GM23338 (cell line): Measurements from ENCODE around the gene TMEM45A. TPM values are rescaled to one million over a fixed set of nuclear protein-coding genes. Genes with fewer than 3 reads are reported as not detected.
A peak's percentile ranks its signal among the peaks of the same experiment; 100 is the strongest.

ENCODE experiments used
- ATAC-seq: fragments of 200-7000 bp; cut with Tn5 transposase; 3 replicates; pipeline ENCODE4 v1.9.1; 2020
- DNase-seq: peaks from one replicate; pipeline ENCODE4 v3.0.0-alpha.2; 2015; ENCODE audit warnings: low spot score
- H2AFZ ChIP-seq: fragments of 200-600 bp; sonication (generic); 2 replicates; pipeline ENCODE4 v1.8.0; 2016; ENCODE audit warnings: antibody characterized with exemption, mild to moderate bottlenecking, moderate library complexity
- H3F3A ChIP-seq: fragments of 200-600 bp; sonication (generic); replicated peaks from 2 replicates; pipeline ENCODE4 v1.8.0; 2017; ENCODE audit warnings: antibody characterized with exemption, mixed run types, low read depth
- H3K27ac ChIP-seq: fragments of 200-600 bp; sonication (generic); 2 replicates; pipeline ENCODE4 v1.6.1; 2016; ENCODE audit warnings: low read depth
- H3K27me3 ChIP-seq: fragments of 200-600 bp; sonication (generic); 2 replicates; pipeline ENCODE4 v1.8.0; 2016; ENCODE audit warnings: mild to moderate bottlenecking, mixed run types, moderate library complexity; ENCODE audit not compliant: insufficient read depth
- H3K36me3 ChIP-seq: fragments of 200-600 bp; sonication (generic); 2 replicates; pipeline ENCODE4 v1.8.0; 2016; ENCODE audit warnings: mild to moderate bottlenecking; ENCODE audit not compliant: insufficient read depth
- H3K4me1 ChIP-seq: fragments of 200-600 bp; sonication (generic); 2 replicates; pipeline ENCODE4 v1.8.0; 2016; ENCODE audit warnings: mild to moderate bottlenecking, moderate library complexity; ENCODE audit not compliant: insufficient read depth
- H3K4me2 ChIP-seq: fragments of 200-600 bp; sonication (generic); 2 replicates; pipeline ENCODE4 v1.7.1; 2017; ENCODE audit warnings: mixed run types
- H3K4me3 ChIP-seq: fragments of 200-600 bp; sonication (generic); 2 replicates; pipeline ENCODE4 v1.6.1; 2016; ENCODE audit warnings: mixed run types
- H3K79me2 ChIP-seq: fragments of 200-600 bp; sonication (generic); replicated peaks from 2 replicates; pipeline ENCODE4 v1.8.0; 2017; ENCODE audit warnings: mild to moderate bottlenecking; ENCODE audit not compliant: insufficient read depth
- H3K9me2 ChIP-seq: fragments of 200-600 bp; sonication (generic); 2 replicates; pipeline ENCODE4 v1.8.0; 2017; ENCODE audit not compliant: insufficient read depth
- H4K20me1 ChIP-seq: fragments of 200-600 bp; sonication (generic); replicated peaks from 2 replicates; pipeline ENCODE4 v1.8.0; 2017; ENCODE audit warnings: mild to moderate bottlenecking; ENCODE audit not compliant: insufficient read depth
- H3K27ac Mint-ChIP-seq: 2 replicates; pipeline ENCODE4 v1.8.0; 2020; ENCODE audit warnings: inconsistent platforms, mild to moderate bottlenecking, moderate library complexity, mixed read lengths
- H3K27me3 Mint-ChIP-seq: 3 replicates; pipeline ENCODE4 v1.8.0; 2022; ENCODE audit warnings: low read depth, mild to moderate bottlenecking, moderate library complexity, mixed read lengths, inconsistent platforms; ENCODE audit not compliant: insufficient read depth, poor library complexity
- H3K36me3 Mint-ChIP-seq: 3 replicates; pipeline ENCODE4 v1.8.0; 2021; ENCODE audit warnings: low read depth, mild to moderate bottlenecking, inconsistent platforms, moderate library complexity, mixed read lengths
- H3K4me1 Mint-ChIP-seq: 3 replicates; pipeline ENCODE4 v1.8.0; 2020; ENCODE audit warnings: mild to moderate bottlenecking, inconsistent platforms, mixed read lengths
- H3K4me3 Mint-ChIP-seq: 3 replicates; pipeline ENCODE4 v1.8.0; 2021; ENCODE audit warnings: moderate library complexity, mild to moderate bottlenecking, inconsistent platforms, mixed read lengths
- H3K9me3 Mint-ChIP-seq: 3 replicates; pipeline ENCODE4 v1.8.0; 2020; ENCODE audit warnings: moderate library complexity, mild to moderate bottlenecking, inconsistent platforms, mixed read lengths
- CREB1 ChIP-seq: fragments of 250-450 bp; sonication (Bioruptor Pico); IDR thresholded peaks from 2 replicates; pipeline ENCODE4 v1.5.0; 2020; ENCODE audit warnings: low read depth, mild to moderate bottlenecking, moderate library complexity
- EZH2 ChIP-seq: fragments of 200-600 bp; sonication (generic); IDR thresholded peaks from one replicate; pipeline ENCODE4 v1.8.0; 2017; ENCODE audit warnings: antibody characterized with exemption, mild to moderate bottlenecking, low read depth; ENCODE audit not compliant: unreplicated experiment
- EZH2phosphoT487 ChIP-seq: fragments of 200-600 bp; sonication (generic); IDR thresholded peaks from one replicate; pipeline ENCODE4 v1.8.1; 2018; ENCODE audit warnings: antibody characterized with exemption; ENCODE audit not compliant: unreplicated experiment
- JUNB ChIP-seq: IDR thresholded peaks from one replicate; pipeline ENCODE4 v1.6.1; 2016; ENCODE audit warnings: antibody characterized with exemption; ENCODE audit not compliant: unreplicated experiment
- POLR2AphosphoS5 ChIP-seq: IDR thresholded peaks from 2 replicates; pipeline ENCODE4 v1.6.1; 2016; ENCODE audit warnings: antibody characterized with exemption, low read depth
- REST ChIP-seq: IDR thresholded peaks from one replicate; pipeline ENCODE4 v1.6.1; 2018; ENCODE audit warnings: antibody characterized with exemption; ENCODE audit not compliant: unreplicated experiment
- STAT1 ChIP-seq: IDR thresholded peaks from one replicate; pipeline ENCODE4 v1.6.1; 2016; ENCODE audit warnings: antibody characterized with exemption; ENCODE audit not compliant: unreplicated experiment
- ZNF114 ChIP-seq: fragments of 250-450 bp; sonication (Bioruptor Pico); IDR thresholded peaks from 2 replicates; pipeline ENCODE4 v1.5.0; 2020; ENCODE audit warnings: mild to moderate bottlenecking, moderate library complexity
- ZNF331 ChIP-seq: fragments of 250-450 bp; sonication (Bioruptor Pico); IDR thresholded peaks from 2 replicates; pipeline ENCODE4 v1.5.0; 2020; ENCODE audit warnings: low read depth, mild to moderate bottlenecking, moderate library complexity
- polyA plus RNA-seq: library from polyadenylated mRNA; unstranded; fragments of >200 nt; fragmentation: Nextera tagmentation; extraction: Ambion mirVana; gene quantifications from 2 replicates; pipeline ENCODE4 v1.2.1, GENCODE V29; 2016
- total RNA-seq: library from RNA; depleted of rRNA; stranded (reverse); fragments of >200 nt; shearing (Covaris generic); gene quantifications from 2 replicates; pipeline ENCODE4 v1.2.3, GENCODE V29; 2014
- TF ChIP-seq, protein P1 (sequence below), 2 experiments: fragments of 200-600 bp in 1 of 2; sonication (generic) in 1 of 2; conservative IDR thresholded peaks; 2 replicates each; pipeline versions ENCODE4 v1.5.1 to v1.6.1; 2016 to 2017; ENCODE audit warnings: antibody characterized with exemption in 2 of 2, low read depth in 2 of 2, mild to moderate bottlenecking in 2 of 2, moderate library complexity in 1 of 2
- TF ChIP-seq, protein P2 (sequence below): fragments of 250-450 bp; sonication (Bioruptor Pico); IDR thresholded peaks from 2 replicates; pipeline ENCODE4 v1.5.0; 2020; ENCODE audit warnings: mild to moderate bottlenecking, moderate library complexity

Gene TMEM45A
- total and polyA plus RNA-seq, 2 experiments from 2014 or later = 6.5 to 12.7 TPM

DNA sequence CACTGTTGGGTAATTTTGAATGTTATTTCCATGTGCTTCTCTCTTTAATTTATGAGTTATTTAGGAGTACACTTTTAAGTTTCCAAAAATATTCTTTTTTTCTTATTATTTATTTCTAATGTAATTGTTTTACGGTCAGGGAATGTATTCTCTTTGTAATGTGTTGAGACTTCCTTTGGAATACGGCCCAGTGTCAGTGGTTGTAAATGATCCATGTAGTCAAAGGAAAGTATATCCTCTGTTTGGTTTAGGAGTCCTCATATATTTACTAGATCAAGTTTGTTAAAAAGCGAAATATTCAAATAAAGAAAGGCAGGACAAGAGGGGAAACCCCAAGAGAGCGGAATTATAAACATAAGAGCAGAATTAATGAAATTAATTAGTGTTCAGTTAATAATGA, 68.0 kb downstream of the TMEM45A start (continued):
- TF ChIP-seq EZH2 (no peak), ZNF114 (CRISPR knock-in tag) (no peak), STAT1 (no peak), REST (no peak), CREB1 (CRISPR knock-in tag) (no peak), EZH2phosphoT487 (no peak)

GRCh38 chr3:100561459-100562158, 69.2 kb downstream of the TMEM45A start:
- peak overlapping the region; percentile 20 for H3K27ac ChIP-seq
- 0 out of 2 replicates have a peak overlapping the region, but pooled peaks have one; percentile 3 for H3K4me3 ChIP-seq
- no peaks in the 10 kb centered on the region for H3K27me3 Mint-ChIP-seq
- peaks cover 27% of the 10 kb centered on the region for H3K4me1 Mint-ChIP-seq
- H3K79me2 ChIP-seq = no peaks in the 10 kb centered on the region
- H4K20me1 ChIP-seq = no peaks in the 10 kb centered on the region
- H3K4me2 ChIP-seq = peak overlapping the region; percentile 25
- H3K4me1 ChIP-seq = peaks cover 19% of the 10 kb centered on the region
- no peaks in the 10 kb centered on the region for H3K9me3 Mint-ChIP-seq
- H3K36me3 Mint-ChIP-seq = no peaks in the 10 kb centered on the region
- H3F3A ChIP-seq = no peaks in the 10 kb centered on the region
- no peaks in the 10 kb centered on the region for H3K9me2 ChIP-seq
- peak overlapping the region; percentile 36 for H3K4me3 Mint-ChIP-seq
- DNase-seq (peak; percentile 64), ATAC-seq (peak; percentile 97)
- no peaks in the 10 kb centered on the region for H3K27me3 ChIP-seq
- no peaks in the 10 kb centered on the region for H3K36me3 ChIP-seq
- H3K27ac Mint-ChIP-seq = peak overlapping the region; percentile 96
- no peak overlapping the region for H2AFZ ChIP-seq
- TF ChIP-seq JUNB (no peak), CREB1 (CRISPR knock-in tag) (no peak), ZNF114 (CRISPR knock-in tag) (no peak), POLR2AphosphoS5 (no peak), EZH2phosphoT487 (no peak), STAT1 (no peak), ZNF331 (CRISPR knock-in tag) (no peak)
- TF ChIP-seq, protein P1, sequence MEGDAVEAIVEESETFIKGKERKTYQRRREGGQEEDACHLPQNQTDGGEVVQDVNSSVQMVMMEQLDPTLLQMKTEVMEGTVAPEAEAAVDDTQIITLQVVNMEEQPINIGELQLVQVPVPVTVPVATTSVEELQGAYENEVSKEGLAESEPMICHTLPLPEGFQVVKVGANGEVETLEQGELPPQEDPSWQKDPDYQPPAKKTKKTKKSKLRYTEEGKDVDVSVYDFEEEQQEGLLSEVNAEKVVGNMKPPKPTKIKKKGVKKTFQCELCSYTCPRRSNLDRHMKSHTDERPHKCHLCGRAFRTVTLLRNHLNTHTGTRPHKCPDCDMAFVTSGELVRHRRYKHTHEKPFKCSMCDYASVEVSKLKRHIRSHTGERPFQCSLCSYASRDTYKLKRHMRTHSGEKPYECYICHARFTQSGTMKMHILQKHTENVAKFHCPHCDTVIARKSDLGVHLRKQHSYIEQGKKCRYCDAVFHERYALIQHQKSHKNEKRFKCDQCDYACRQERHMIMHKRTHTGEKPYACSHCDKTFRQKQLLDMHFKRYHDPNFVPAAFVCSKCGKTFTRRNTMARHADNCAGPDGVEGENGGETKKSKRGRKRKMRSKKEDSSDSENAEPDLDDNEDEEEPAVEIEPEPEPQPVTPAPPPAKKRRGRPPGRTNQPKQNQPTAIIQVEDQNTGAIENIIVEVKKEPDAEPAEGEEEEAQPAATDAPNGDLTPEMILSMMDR (conservative IDR thresholded peaks at IDR 0.05; ENCODE audit: low read depth in 2 of 2) = no peak
- TF ChIP-seq, protein P2, sequence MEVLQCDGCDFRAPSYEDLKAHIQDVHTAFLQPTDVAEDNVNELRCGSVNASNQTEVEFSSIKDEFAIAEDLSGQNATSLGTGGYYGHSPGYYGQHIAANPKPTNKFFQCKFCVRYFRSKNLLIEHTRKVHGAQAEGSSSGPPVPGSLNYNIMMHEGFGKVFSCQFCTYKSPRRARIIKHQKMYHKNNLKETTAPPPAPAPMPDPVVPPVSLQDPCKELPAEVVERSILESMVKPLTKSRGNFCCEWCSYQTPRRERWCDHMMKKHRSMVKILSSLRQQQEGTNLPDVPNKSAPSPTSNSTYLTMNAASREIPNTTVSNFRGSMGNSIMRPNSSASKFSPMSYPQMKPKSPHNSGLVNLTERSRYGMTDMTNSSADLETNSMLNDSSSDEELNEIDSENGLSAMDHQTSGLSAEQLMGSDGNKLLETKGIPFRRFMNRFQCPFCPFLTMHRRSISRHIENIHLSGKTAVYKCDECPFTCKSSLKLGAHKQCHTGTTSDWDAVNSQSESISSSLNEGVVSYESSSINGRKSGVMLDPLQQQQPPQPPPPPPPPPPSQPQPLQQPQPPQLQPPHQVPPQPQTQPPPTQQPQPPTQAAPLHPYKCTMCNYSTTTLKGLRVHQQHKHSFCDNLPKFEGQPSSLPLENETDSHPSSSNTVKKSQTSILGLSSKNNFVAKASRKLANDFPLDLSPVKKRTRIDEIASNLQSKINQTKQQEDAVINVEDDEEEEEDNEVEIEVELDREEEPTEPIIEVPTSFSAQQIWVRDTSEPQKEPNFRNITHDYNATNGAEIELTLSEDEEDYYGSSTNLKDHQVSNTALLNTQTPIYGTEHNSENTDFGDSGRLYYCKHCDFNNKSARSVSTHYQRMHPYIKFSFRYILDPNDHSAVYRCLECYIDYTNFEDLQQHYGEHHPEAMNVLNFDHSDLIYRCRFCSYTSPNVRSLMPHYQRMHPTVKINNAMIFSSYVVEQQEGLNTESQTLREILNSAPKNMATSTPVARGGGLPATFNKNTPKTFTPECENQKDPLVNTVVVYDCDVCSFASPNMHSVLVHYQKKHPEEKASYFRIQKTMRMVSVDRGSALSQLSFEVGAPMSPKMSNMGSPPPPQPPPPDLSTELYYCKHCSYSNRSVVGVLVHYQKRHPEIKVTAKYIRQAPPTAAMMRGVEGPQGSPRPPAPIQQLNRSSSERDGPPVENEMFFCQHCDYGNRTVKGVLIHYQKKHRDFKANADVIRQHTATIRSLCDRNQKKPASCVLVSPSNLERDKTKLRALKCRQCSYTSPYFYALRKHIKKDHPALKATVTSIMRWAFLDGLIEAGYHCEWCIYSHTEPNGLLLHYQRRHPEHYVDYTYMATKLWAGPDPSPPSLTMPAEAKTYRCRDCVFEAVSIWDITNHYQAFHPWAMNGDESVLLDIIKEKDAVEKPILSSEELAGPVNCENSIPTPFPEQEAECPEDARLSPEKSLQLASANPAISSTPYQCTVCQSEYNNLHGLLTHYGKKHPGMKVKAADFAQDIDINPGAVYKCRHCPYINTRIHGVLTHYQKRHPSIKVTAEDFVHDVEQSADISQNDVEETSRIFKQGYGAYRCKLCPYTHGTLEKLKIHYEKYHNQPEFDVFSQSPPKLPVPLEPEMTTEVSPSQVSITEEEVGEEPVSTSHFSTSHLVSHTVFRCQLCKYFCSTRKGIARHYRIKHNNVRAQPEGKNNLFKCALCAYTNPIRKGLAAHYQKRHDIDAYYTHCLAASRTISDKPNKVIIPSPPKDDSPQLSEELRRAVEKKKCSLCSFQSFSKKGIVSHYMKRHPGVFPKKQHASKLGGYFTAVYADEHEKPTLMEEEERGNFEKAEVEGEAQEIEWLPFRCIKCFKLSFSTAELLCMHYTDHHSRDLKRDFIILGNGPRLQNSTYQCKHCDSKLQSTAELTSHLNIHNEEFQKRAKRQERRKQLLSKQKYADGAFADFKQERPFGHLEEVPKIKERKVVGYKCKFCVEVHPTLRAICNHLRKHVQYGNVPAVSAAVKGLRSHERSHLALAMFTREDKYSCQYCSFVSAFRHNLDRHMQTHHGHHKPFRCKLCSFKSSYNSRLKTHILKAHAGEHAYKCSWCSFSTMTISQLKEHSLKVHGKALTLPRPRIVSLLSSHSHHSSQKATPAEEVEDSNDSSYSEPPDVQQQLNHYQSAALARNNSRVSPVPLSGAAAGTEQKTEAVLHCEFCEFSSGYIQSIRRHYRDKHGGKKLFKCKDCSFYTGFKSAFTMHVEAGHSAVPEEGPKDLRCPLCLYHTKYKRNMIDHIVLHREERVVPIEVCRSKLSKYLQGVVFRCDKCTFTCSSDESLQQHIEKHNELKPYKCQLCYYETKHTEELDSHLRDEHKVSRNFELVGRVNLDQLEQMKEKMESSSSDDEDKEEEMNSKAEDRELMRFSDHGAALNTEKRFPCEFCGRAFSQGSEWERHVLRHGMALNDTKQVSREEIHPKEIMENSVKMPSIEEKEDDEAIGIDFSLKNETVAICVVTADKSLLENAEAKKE = peak; percentile 79
